Thyroid gland (tissue), 4 donors: ENCODE results near the gene IFNGR2.

ENCODE experiments used
- CTCF ChIP-seq, 6 experiments: fragments of 200-600 bp in 3 of 6; fragments of 450-650 bp in 3 of 6; sonication (generic) in 3 of 6; IDR thresholded peaks; one replicate each; pipeline ENCODE4 v1.5.1; 2016 to 2019; ENCODE audit warnings: antibody characterized with exemption in 6 of 6, mild to moderate bottlenecking in 2 of 6, inconsistent platforms in 1 of 6, moderate library complexity in 1 of 6
- POLR2A ChIP-seq, 2 donors: fragments of 450-650 bp; IDR thresholded peaks; one replicate each; pipeline ENCODE4 v1.6.1; 2017; ENCODE audit warnings: antibody characterized with exemption in 2 of 2, mild to moderate bottlenecking in 2 of 2, moderate library complexity in 1 of 2

GRCh38 chr21:33414068-33414467 is 10.9 kb downstream of the IFNGR2 start:
- TF ChIP-seq POLR2A (IDR thresholded peaks at IDR 0.05), result no peak
- TF ChIP-seq CTCF (IDR thresholded peaks at IDR 0.05), result no peak
